ENCODE results near the gene TSPAN9.

DNA sequence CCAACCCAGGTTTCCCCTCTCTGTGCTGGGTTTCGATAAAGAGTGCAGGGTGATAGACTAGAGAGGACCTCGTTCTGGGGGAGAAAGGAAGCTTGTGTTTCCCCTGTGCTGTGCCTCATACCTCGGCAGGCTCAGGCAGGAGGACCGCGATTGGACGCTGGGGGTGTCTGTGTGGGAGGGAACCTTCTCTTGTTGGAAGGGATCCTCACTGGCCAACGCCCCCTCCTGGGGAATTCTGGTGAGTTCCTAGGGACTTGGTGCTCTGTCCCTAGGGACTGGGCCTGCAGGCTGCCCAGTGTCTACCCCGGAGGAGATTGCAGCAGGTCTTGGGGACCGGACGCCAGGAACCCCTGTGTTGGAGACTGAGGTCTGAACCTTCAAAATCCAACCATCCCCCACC is 256.4 kb downstream of the TSPAN9 start:
- TF ChIP-seq, protein P1, sequence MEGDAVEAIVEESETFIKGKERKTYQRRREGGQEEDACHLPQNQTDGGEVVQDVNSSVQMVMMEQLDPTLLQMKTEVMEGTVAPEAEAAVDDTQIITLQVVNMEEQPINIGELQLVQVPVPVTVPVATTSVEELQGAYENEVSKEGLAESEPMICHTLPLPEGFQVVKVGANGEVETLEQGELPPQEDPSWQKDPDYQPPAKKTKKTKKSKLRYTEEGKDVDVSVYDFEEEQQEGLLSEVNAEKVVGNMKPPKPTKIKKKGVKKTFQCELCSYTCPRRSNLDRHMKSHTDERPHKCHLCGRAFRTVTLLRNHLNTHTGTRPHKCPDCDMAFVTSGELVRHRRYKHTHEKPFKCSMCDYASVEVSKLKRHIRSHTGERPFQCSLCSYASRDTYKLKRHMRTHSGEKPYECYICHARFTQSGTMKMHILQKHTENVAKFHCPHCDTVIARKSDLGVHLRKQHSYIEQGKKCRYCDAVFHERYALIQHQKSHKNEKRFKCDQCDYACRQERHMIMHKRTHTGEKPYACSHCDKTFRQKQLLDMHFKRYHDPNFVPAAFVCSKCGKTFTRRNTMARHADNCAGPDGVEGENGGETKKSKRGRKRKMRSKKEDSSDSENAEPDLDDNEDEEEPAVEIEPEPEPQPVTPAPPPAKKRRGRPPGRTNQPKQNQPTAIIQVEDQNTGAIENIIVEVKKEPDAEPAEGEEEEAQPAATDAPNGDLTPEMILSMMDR (IDR thresholded peaks at IDR 0.05; ENCODE audit: low read depth, low read length): no peak
- no peak for TF ChIP-seq POLR2A (IDR thresholded peaks at IDR 0.05; ENCODE audit: extremely low read depth, insufficient read length)
- no peak for TF ChIP-seq MAX (IDR thresholded peaks at IDR 0.05; ENCODE audit: low read depth, low read length)

Measured in NB4 (cell line).